Kidney capillary endothelial cell (primary cell): ENCODE data around the gene PEX11A.
"Not testable (repeated sequence)": the region's sequence is repeated elsewhere in the genome, so short reads cannot be mapped to it uniquely, and the experiment has no call there.

ENCODE experiments used
- DNase-seq: peaks from one replicate; pipeline ENCODE4 v3.0.0-alpha.2; 2018; ENCODE audit warnings: low spot score

The PEX11A gene, protein sequence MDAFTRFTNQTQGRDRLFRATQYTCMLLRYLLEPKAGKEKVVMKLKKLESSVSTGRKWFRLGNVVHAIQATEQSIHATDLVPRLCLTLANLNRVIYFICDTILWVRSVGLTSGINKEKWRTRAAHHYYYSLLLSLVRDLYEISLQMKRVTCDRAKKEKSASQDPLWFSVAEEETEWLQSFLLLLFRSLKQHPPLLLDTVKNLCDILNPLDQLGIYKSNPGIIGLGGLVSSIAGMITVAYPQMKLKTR

DNA sequence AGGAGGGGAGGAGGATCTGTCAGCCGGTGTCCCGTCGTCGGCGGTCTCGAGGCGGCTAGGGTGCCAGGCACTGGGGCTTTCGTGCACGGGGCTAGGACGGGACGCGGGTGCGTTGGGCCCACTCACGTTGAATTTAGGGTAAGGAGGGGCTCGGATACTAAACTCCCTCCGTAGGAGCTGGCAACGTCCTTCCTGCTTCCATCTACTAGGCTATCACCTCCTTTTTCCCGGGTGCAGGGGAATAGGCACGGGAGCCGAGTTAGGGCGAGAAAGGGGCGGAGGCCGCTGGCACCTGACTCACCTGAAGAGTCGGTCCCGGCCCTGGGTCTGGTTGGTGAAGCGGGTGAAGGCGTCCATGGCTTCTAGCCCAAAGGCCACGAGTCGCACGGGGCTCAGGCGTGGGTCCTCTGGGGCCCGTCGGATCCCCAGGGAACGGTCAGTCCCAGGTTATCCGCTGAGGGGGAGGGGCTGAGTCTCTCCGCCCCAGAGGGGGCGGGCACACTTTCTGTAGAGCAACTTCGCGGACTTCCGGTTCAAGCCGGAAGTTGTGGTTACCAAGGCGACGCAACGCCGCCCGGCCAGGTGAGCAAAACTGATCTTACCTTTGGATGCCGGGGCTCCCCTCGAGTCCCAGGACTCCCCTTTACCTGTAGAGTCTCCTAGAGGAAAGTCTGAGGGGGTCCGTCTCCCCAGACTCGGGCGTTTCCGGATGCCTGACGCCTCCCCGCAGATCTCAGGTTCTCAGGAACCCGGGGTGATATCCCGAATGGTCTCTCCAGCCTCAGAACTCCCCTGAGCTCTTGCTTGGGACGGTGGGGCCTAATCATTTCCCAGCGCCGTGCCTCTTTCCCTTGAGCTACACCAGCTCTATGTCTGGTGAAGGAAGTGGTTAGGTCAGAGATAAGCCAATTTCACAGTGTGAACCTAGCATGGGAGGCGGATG lies at the start of gene PEX11A, which contains the start of gene WDR93:
TSS of gene PEX11A (minus strand) at position 479 of the 943 bp plus-strand sequence. CDS start at position 357, 122 bp downstream.
TSS of gene WDR93 (plus strand) at position 536 of the 943 bp plus-strand sequence. CDS start 10,936 bp downstream, outside the sequence.
- peak; percentile 48 for DNase-seq

DNA sequence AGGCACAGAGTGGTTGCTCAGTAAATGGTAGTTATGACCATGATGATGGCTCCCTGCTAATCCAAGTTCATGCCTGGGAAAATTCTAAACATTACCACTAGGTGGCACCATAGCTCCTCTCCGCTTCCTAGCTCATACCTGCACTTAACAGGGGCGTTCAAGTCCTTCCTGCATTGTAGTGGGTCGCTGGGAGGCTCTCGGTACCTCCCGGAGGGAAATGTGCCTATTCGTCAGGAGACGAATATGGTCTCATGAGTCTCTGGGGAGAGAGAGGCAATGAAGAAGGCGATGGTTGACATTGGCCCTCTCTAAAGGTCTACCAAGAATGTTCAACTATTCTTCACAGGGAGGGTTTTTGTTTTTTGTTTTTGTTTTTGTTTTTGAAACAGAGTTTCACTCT lies 49.6 kb upstream of the PEX11A start:
- peak; percentile 60 for DNase-seq

DNA sequence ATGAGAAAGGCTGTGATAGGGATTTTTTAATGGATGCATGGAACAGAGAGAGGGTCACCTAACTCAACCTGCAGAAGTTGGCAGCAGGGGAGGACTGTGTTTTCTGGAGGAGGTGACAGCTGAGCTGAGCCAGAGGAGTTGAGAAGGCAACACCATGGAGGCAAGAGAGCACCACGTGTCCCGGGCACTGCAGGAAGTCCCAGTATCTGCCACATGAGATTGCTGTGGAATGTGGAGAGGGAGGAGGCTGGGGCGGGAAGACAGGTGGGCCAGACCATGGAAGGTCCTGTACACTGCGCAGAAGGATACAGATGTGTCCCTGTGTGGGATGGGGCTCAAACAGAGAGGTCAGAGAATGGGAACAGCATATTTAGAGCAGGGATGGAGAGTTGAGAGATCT lies 45.2 kb upstream of the PEX11A start:
- no peak for DNase-seq

DNA sequence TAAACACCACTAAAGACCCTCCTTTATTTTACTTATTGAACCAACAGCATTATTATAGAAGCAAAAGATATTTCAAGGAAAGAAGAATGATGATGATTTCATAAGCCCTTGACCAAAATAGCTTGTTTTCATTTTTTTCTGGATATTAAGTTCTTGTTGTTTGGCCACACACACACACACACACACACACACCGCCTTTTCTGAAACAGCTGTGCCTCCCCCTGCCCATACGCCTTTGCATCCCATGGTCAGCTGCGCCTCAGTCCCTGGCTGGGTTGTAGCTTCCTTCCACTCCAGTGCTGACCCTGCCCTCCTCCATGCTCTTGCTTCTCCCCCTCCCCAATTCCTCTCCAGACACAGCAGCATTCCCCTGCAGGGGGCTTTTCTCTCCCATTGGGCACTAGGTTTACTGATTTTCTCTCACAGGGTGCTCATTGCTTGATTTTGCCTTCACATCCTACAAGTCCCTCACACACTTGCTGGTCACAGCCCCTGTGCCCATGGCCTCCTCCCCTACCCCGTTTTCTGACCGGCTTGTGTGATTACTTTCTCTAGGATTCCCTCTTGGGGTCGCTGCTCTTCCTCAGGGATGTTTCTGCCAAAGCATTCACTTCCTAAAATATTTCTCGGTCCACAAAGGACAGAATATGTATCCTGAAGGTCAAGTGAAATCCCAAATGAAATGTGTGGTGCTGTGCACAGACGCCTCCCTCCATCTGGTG lies 42.1 kb upstream of the PEX11A start:
- no peak for DNase-seq

DNA sequence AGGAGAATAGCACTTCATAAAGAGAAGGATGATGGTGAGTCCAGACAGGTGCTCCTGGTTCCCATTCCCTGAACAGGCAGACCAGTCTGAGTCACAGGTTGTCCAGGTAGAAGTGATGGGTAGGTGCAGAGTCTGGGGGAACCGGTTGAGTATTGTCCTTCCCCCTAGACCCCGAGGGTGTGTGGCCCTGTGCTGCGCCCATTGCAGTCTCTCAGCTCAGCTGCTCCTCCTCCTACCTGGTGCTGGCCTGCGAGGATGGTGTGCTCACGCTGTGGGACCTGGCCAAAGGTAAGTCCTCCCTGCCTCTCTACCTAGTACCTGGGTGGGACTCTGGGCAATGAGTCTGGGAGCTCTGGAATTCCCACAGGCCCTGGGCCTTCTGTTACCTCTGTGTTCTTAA lies 40.7 kb upstream of the PEX11A start:
- DNase-seq: no peak

DNA sequence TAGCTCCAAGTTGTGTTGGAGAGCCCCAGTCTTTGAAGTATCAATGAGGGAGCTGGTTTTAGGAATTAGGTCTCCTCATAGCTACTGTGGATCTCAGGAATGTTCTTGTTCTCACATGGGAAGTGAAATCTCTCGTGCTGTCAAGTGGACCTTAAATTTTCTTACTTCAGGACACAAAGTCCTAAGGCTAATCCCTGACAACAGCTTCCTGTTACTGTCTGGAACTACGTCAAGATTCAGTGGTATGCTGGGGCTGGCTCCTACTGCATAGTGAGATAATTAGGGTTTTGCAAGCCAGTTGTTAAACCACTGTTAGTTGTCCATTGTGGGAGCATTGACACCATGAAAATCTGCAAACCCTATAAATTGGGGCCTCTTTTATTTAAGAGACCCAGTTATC lies 37.7 kb upstream of the PEX11A start:
- no peak for DNase-seq

DNA sequence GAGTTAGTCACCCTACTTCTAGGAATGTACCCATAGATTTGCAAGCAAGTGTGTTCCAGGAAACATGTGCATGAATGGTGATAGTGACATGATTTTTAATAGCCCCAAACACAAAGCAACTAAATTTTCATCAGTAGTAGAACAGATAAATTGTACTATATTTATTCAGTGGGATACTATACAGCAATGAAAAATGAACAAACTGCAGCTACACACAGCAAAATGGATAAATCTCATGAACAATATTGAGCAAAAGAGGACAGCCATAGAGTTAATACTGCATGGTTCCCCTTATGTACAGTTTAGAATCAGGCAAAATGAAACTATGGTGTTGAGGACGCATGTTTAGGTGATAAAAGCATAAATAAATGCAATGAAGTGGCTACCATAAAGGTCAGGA lies 34.5 kb upstream of the PEX11A start:
- DNase-seq: no peak

DNA sequence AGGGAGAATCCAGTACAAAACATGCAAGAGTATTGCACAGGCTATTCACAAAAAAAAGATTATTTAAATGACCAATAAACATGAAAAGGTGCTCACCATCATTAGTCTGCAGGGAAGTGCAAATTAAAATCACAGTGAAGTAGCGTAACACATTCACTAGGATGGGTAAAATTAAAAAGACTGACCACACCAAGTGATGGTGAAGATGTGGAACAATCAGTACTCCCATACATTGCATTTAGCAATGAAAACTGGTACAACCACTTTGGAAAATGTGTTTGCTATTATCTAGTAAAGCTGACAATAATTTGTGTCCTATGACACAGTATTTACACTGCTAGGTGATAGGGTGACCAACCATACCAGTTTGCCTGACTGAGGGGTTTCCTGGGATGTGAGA lies 34.1 kb upstream of the PEX11A start:
- DNase-seq: no peak

DNA sequence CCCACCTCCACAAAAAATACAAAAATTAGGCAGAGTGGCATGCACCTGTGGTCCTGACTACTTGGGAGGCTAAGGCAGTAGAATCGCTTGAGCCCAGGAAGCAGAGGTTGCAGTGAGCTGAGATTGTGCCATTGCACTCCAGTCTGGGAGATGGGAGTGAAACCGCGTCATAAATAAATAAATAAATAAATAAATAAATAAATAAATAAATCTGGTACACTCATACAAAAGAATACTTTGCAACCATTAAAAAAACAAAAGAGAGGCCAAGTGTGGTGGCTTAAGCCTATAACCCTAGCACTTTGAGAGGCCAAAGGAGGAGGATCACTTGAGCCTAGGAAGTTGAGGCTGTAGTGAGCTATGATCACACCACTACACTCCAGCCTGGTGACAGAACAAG lies 32.5 kb upstream of the PEX11A start:
- DNase-seq: no peak

DNA sequence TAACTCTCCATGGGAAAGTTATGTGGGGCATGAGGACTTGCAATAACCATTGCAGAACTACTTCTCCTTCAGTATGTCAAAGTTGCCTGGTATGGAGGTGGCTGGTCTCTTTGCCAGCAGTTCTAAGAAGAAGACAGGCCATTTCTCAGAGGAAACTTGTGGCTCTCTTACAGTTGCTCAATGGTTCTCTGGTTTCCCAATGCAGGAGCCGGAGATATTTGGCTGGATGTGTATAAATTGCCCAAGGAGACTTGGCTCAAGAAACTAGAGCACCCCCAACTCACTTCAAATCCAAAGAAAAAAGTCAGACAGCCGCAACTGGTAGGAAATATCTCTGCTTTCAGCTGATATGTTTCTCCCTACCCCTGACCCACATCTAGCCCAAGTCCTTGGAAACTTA lies 24.2 kb upstream of the PEX11A start:
- no peak for DNase-seq

DNA sequence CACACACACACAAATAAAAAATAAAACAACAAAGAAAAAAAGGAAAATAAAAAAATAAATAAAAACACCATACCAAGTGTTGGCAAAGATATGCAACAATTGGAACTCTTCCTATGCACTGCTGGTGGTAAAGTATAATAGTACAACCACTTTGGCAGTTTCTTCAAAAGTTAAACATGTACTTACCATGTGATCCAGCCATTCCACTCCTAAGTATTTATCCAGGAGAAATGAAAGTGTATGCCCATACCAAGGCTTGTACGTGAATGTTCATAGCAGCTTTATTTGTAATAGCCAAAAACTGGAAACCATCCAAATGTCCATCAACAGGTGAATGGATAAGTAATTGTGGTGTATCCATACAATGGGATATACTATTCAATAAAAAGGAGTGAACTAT lies 17.0 kb upstream of the PEX11A start:
- DNase-seq: no peak

DNA sequence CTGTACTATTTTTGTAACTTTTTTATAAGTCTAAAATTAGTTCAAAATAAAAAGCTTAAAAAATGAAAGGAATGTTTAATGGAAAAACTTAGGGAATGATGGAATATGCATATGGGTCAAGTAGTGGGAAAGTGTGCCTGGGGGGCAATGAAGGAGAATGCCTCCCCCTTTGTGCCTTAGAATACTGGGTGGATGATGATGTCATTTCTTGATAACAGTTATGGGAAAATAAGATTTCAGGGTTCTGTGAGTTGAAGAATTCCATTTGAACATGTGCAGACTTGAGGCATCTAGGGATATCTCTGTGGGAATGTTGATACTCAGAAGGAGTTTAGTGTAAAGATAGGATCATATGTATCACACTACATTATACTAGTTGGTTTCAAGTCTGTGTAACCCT lies 13.9 kb upstream of the PEX11A start:
- DNase-seq: no peak

DNA sequence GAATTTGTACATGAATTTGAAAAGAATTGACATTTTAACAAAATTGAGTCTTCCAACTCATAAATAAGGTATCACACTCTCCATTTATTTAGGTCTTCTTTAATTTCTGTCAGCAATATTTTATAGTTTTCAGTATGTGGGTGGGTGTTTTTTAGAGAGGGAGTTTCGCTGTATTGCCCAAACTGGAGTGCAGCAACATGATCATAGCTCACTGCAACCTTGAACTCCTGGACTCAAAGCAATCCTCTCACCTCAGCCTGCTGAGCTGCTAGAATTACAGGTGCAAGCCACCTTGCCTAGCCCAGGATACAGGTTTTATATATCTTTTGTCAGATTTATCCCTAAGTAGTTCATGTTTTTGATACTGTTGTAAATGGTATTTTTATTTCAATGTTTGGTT lies 4.6 kb upstream of the PEX11A start:
- DNase-seq: no peak

DNA sequence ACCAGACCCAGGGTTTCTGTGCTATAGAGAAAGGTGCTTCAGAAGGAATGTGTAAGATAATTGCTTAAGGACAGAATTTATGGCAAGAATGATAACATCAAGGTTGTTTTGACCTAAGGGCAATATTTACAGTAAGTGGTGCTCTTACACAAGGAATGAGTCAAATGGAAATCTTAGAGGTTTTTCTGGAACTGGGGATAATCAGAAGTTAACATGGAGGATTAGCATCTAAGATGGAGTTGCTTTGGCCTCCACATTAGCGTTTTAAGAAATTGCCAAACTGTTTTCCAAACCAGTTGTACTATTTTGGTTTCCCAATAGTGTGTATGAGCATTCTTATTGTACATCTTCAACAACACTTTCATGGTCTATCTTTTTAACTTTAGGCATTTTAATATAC lies 3.1 kb upstream of the PEX11A start:
- DNase-seq: no peak

DNA sequence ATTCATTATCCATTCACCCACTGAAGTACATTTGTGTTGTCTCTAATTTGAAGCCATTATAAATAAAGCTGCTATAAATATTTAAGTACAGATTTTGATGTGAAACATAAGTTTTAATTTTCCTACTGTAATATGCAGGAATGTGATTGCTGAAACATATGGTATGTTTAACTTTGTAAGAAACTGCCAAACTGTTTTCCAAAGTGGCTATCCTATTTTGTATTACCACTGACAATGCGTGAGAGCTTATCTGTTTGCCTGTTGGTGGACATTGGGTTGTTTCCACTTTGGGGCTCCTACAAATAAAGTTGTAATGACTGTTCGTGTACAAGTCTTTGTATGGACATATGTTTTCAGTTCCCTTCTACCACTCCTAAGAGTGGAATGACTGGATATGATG lies 2.5 kb upstream of the PEX11A start:
- DNase-seq: no peak

DNA sequence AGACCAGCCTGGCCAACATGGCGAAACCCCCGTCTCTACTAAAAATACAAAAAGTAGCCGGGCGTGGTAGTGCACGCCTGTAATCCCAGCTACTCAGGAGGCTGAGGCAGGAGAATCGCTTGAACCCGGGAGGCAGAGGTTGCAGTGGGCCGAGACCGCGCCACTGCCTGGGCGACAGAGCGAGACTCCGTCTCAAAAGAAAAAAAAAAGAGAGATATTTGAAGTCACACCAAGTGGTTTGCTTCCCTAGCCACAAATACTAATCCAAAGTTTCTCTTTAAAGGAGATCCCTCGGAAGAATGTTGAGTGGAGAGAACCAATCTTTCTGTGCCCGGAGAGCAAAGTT lies 651 bp downstream of the PEX11A start:
- not testable (repeated sequence) for DNase-seq

DNA sequence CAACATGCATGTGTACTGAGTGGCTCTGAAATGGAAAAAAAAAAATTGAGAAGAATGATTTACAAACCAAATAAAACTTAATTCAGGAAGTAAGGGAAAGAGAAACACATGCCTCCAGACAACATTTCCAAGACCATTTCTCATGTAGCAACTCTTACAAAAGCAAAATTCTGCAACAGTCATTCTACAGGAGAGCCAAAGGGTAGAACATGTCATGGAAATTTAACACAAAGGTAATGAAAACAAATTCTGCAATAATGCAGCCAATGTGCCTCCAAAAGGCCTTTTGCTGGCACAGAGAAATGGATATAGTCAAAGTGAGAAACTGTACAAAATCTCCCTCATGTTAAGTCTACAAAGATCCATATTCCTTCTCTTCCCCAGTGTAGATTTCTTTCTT lies 4.0 kb downstream of the PEX11A start:
- no peak for DNase-seq

DNA sequence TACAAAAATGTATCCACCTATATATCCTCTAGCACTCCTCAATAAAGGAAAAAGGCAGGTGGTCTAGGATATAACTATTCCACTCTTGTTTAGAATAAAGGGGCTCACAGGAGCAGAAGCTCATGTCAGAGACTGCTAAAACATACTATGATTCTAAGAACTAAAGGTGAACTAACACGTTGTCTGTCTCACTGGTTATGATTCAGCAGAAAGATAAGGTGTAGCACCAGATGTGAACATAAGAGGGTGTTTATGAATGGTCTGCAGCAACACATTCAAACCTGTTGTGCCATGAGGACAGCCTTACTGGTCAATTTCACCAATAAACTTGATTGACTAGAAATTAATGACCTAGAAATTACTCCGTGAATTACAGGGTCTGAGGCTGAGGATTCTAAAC lies 4.6 kb downstream of the PEX11A start:
- DNase-seq: no peak

DNA sequence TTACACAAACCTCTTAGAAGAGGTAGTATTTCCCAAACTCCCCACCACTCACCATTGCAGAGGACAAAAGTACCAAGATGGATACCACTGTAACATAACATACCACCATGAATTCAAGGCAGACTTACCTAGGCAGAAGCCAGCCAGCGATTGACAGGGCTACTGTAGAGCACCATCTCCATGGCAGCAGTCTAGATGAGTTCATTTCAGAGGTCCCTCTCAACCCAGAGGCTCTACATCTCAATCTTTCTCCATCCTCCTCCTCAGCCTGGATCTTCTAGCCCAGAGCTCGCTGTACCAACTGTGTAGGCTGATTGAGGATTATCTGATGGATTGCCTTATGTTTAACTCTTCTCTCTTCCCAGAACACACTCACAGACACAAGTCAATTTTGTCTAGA lies 9.4 kb downstream of the PEX11A start:
- no peak for DNase-seq

DNA sequence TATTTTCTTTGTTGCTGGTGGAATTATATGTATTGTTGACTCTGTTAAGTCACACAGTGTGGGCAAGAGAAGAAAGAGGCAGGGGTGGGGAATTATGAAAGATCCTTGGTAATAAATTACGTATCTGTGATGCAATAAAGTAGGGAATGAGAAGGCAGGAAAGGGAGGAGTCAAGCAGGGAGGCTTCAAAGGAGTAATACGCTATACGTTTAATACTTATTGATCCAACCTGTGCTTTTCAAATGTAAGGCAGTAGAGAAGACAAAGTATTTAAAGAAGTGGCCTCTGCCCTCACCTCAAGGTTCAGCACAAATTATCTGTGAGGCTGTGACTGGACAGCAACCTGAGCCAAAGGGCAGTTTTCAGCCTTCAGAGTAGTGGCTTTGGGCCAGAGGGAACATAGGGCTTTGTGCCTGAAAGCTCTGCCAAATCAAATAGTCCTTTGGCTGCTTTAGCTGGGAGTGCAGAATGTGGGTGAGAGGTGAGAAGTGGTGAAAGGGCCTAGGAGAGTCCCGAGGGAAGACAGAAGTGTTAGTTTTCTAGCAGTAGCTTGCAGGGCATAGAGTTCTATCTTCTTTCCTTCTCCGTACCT lies 10.2 kb downstream of the PEX11A start:
- DNase-seq: no peak

DNA sequence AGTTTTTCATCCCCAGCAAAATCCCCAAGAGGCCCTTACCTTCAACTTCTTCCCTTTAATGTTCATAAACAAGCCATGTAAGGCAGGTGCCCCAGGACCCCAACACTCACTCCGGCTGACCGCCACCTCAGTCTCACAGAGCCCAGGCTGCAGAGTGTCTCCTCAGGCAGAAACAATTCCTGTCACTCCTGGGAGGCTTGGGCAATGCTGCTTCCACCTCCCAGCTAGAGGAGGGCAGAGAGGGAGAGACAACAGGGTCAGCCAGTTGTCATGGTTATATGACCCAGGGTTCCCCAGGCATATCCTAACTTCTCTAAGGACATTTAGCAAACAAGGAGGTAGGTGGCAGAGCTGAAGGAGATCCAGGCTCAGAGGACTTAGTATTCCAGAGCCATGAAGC lies 11.3 kb downstream of the PEX11A start, which contains the start of gene PLIN1:
TSS of gene PLIN1 (minus strand) at position 156 of the 400 bp plus-strand sequence. CDS start 1,878 bp downstream, outside the sequence.
- no peak for DNase-seq

DNA sequence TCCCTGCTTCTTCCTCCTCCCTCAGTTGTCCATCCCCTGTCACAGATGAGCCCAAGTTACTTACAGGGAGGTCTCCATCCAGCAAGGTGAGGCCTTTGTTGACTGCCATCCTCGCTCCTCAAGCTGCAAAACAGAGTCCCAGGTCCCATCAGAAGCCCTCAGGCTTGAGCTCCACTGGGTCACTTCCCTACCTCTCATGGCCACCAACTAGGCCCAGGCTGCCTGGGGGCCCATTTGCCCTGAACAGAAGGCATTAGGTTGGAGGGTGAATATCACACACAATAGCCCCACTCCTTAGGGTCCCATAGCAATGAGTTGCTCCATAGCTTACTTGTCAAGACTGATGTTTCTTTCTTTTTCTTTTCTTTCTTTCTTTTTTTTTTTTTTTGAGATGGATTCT lies 13.2 kb downstream of the PEX11A start:
- DNase-seq: no peak
